KG1 (cell line): ENCODE measurements around the gene COX5B.
"Not testable (repeated sequence)": the region's sequence is repeated elsewhere in the genome, so short reads cannot be mapped to it uniquely, and the experiment has no call there.

Experiments used
- DNase-seq: peaks from one replicate; lab custom pipeline; 2025; lab: John Stamatoyannopoulos, UW

Gene COX5B

GRCh38 chr2:97654309-97654708, 8.4 kb downstream of the COX5B start:
- DNase-seq, result no peak

GRCh38 chr2:97654791-97655190, 8.9 kb downstream of the COX5B start:
- no peak for DNase-seq

- DNase-seq, result no peak
Measured at GRCh38 chr2:97656129-97656755, 10.4 kb downstream of the COX5B start.

DNA sequence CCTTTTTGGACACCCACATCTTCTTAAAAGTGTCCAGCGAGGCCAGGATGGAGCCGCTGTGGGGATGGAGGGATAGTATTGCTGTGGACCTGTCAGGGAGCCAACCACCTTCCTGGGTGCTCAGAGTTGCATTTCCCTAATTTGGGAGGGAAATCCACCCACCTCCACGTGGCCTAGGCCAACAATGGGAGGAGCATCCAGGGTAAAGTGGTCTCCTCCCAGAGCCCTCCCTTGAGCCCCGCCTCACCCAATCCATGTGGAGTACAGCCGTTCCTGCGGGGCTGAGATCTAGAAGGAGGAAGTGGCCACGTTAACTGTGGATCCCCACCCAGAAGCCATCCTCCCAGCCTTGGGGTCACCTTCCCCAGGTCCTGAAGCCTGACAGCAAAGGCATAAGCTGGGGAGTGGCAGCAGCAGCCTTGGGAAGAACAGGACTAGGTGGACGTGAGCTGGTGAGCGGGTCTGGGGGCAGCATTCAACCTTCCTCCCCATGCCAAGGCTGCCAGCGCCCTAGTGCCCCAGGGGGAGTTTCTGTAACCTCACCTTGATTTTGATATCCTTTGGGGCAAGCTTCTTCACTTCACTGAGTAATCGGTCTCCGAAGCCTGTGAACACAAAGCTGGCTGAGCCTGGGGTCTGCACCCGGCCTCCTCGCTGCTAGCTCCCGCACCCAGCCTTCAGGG, 11.2 kb downstream of the COX5B start:
- DNase-seq, result no peak

DNA sequence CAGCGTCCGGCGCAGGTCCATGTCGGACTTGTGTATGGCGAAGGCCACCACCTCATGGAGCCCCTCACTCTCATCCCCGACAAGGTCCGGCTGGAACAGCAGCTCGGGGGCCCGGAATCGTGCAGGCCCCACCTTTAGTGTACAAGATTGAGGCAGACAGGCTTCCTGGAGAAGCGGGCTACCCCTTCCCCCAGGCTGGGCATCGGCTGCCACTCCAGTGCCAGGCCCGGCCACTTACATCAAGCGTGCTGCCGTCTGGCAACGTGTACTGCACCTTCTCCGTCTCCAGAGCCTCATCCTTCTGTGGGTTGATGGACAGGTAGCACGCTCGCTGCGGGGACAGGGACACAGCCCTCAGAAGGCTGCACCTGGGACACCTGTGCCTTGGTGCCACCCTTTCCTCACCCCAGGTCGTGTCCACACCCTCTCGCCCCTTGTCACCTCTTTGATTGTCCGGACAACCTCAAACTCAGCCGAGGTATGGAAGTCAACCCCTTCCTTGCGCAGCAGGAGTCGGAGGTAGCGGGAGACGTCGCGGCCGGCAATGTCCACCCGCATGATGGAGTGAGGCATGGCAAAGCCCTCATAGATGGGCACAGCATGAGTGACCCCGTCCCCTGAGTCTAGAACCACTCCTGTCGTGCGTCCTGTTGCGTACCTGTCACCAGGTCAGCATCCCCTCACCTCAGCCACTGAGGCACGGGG, 12.3 kb downstream of the COX5B start:
- no peak for DNase-seq

- DNase-seq, result no peak
Measured at GRCh38 chr2:97658691-97659157, 12.9 kb downstream of the COX5B start.

DNA sequence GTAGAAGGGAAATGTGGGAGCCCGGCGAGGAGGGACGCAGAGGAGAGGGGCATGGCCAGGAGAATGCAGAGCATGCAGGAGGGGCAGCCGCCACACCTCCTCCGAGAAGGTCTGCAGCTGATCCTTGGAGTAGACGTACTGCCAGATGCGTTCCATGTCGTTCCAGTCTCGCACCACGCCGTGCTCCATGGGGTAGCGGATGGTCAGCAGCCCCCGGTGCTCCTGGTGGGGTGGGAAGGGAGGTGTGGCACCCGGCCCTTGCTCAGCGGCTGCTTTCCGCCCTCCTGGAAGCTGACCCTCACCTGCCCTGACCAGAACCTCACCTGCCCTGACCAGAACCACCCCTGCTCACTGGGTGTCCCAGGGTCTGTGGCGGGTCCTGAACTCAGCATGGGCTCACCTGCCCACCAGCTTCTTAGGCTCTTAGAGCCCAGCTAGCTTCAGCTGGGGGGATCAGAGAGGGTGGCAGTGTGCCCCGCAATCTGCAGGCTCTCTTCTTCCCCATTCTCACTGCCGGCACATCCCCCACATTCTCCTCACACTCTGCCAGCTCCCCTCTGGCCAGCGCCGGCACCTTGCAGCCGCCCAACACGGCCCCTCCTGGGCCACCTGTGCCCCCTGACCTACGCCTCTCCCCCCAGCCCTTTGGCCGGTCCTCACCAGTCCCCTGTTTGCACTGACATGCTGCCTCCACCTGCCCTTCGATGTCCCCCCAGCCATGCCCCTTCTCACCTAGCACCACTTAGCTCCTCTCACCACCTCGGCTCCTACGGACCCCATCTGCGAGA, 13.6 kb downstream of the COX5B start:
- DNase-seq, result no peak

- DNase-seq, result no peak
Measured at GRCh38 chr2:97660044-97660774, 14.3 kb downstream of the COX5B start.

DNA sequence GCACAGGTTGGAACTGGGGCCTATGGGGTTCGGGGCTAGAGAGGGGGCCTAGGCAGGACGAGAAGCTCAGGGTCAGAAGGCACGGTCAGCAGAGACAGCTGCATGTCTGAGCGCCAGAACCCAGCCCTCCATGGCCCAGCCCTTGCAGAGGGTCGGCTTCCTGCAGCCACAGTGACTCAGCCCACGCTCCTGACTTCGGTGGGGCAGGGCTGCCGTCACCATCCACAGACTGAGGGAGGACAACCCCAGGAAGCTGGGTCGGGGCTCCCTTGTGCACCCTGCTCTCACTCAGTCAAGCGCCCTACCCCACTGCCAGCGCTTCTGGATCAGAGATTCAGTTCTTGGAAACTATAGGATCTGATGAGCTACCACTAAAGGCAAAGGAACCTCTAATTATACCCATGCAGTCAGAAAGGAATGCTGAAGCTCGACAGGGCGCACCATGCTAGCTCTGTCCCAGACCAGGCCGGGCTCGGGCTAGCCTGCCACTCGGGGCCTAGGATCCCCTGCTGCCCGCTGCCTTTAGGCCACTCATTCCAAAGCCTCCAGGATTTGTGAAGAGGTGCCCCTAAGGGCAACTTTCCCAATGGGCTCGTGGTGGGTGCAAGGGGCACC, 15.0 kb downstream of the COX5B start:
- no peak for DNase-seq

DNA sequence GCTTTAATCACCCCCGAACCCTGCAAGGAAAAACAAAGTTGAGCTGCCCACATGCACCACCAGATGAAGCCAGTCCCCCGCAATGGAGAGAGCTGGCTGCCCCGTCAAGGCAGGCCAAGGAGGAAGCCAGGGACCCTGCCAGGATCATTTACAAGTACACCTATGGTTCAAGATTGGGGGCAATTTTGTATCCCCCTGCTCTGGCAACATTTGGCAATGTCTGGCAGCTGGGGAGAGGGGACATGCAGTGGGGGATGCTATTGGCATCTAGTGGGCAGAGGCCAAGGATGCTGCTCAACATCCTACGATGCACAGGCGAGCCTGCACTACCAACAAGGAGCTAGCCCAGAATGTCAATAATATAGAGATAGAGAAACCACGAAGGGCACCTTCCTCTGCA, 16.1 kb downstream of the COX5B start:
- DNase-seq, result no peak

GRCh38 chr2:97662386-97662894, 16.6 kb downstream of the COX5B start:
- no peak for DNase-seq

- peak; percentile 20 for DNase-seq
Measured at GRCh38 chr2:97662895-97663625, 17.2 kb downstream of the COX5B start.

- DNase-seq, result no peak
Measured at GRCh38 chr2:97663626-97663961, 17.7 kb downstream of the COX5B start.

DNA sequence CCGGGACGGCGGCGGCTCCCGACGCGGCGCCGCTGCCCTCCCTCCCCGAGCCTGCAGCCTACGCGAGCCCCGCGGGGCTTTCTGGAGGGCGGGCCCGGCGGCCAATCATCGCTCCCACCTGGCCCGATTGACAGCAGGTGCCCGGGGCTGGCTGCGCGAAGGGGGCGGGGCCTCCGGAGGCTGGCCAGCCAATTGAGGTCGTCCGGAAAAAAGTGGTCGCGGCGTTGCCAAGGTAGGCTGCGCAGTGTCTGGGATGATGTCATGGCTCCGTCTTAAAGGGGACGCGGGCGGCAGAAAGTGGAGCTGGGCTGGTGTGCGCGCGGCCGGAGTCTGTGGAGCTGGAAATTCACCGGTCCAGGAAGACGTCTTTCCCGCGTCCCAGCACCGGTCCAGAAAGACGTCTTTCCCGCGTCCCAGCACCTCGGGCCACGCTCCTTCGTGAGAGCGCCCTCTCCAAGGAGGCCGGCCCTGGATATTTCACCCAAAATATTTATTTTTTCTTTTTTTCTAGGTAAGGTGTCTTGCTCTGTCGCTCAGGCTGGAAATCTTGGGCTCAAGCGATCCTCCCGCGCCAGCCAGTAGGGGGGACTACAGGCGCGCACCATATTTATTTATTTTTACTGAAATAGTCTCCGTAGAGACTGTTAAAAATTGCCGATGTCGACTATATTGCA, 18.2 kb downstream of the COX5B start, which contains the start of gene ACTR1B:
Gene ACTR1B (minus strand): TSS at position 83 of the 674 bp plus-strand sequence. CDS start 154 bp downstream, outside the sequence.
- DNase-seq, result peak; percentile 87

DNA sequence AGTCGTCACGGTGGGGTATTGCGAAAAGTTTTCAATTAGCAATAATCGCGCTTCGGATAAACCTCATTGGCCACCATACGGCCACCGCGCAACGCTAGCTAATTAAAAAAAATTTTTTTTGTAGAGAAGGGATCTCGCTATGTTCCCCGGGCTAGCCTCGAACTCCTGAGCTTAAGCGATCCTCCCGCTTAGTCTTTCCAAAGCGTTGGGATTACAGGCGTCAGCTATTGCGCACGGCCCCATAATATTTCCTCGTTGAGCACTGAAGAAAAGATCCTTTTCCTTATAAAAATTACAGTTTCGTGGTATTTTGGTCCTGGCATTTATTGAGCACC, 18.7 kb downstream of the COX5B start:
- DNase-seq, result no peak

GRCh38 chr2:97669448-97669847, 23.6 kb downstream of the COX5B start, which contains the start of gene C2orf92:
Gene C2orf92, plus strand, starts transcription at chr2:97669713. Its CDS starts 76 bp downstream, at chr2:97669789.
- no peak for DNase-seq

DNA sequence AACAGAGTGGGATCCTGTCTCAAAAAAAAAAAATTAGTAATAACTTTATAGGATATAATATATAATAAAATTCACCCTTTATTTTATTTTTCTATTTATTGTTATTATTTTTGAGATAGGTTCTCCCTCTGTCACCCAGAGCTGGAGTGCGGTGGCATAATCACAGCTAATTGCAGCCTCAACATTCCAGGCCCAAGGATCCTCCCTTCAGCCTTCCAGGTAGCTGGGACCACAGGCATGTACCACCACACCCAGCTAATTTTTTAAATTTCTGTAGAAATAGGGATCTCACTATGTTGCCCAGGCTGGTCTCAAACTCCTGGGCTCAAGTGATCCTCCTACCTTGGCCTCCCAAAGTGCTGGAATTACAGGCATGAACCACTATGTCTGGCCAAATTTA, 24.6 kb downstream of the COX5B start:
- no peak for DNase-seq

DNA sequence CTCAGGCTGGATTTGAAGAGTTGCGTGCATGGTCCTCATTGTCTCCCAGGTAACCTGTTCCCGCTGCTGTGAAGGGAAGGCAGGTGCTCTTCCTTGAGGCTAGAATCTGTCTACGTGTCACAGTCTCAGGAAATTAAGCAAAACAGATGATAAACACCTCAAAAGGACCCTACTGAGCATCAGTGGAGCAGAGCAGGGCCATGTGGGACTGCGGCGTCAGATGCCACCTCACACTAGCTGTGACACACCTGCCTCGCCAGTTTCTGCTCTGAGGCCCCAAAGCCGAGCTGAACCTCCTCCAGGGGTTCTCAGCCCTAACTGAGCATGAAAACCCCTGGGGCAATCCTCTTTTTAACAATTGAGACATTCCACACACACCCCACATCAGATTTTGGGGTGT, 25.7 kb downstream of the COX5B start:
- no peak for DNase-seq

DNA sequence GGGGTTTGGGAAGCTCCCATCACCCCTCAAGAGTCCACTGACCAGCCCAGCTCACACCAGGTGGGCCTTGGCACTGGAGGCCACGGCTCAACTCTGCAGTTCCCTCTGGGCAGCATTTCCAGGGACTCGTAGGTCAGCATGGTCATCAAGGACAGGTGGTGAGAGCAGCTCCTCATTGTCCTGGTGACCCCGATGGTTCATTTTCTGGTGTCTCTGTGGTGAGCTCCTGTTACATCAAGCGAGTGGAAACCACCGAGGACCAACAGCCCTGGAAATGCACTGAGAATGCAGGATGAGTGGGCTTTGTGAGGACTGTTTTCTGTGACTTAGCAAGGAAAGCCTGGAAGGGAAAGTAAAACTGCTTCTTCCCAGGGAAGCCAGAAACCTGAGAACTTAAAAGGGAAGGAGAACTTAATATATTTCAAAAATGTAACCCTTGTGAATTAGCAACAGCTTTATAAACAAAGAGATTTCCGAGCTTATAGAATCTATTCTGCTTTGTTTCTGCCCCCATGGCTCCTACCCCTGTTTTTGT, 26.8 kb downstream of the COX5B start:
- DNase-seq, result not testable (repeated sequence)
